NOMO-1 treated with dmso at 0.1 percent for 144 hours (cell line): ENCODE data around the gene LILRB4.
A peak's percentile ranks its signal among the peaks of the same experiment; 100 is the strongest.
"Not testable (repeated sequence)": the region's sequence is repeated elsewhere in the genome, so short reads cannot be mapped to it uniquely, and the experiment has no call there.

Experiments
- DNase-seq: peaks from one replicate; lab custom pipeline; 2025; ENCODE audit not compliant: unreplicated experiment; lab: John Stamatoyannopoulos, UW

Gene LILRB4

DNA sequence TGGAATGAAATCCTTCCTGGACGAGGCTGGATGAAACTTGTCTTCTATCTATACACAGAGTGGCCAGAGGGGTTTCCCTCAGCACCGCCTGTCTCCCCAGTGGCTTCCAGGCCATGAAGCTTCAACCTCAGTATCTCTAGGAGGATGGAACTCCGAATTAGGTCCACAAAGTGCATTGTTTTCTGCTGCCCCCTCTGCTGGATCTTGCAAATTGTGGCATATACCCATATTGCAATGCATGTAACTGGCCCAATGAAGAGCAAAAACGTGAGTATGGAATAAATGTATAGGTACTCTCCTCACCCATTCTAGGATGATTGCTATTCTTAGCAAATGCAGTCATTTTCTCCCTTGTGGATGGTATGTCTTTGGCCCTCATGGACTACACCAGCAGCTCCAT is 14.7 kb upstream of the LILRB4 start:
- DNase-seq, result no peak

DNA sequence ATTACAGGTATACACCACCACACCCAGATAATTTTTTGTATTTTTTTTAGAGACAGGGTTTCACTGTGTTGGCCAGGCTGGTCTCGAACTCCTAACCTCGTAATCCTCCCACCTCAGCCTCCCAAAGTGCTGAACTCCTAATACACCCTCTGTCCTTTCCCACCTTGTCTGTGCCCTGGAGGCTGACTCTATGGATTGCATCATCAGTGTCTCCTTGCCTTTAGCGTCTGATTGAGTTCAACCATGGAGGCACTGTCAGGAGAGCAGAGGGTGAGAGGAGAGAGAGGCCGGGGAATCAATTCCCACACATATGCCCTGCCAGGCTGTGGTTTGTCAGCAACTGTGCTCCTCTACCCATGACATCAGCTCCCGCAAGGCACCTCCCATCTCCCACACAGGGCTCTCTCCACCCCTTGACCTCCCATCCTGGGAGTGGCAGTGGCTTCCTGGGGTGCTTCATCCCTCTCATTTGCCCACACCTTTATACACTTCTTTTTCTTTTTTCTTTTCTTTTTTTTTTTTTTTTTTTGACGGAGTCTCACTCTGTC is 12.6 kb upstream of the LILRB4 start:
- no peak for DNase-seq

DNA sequence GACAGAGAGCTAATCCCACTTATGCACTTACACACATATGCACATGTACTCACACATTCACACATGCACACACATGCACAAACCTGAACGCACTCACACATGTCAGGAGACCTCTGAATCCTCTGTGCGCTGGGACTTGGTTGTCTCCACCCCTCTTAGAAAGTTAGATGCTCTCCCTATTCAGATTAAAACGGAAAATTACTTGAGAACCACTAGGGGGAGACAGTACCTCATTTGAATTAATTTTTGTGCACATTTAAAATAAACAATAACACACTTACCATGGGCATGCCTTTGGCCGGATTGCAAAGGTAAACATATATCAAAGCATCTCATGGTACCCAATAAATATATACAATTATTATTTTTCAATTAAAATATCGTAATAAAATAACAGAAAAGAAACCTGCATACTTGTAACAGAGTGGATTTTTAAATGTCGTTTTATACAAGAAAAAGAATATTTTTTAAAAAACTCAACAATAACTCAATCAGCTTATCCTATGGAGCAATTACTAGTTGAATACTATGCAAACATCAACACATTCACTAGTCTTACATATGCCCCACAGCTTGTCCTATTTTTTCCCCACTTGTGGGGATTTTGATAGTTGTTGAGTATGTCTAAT is 9.5 kb upstream of the LILRB4 start:
- DNase-seq, result peak; percentile 45

DNA sequence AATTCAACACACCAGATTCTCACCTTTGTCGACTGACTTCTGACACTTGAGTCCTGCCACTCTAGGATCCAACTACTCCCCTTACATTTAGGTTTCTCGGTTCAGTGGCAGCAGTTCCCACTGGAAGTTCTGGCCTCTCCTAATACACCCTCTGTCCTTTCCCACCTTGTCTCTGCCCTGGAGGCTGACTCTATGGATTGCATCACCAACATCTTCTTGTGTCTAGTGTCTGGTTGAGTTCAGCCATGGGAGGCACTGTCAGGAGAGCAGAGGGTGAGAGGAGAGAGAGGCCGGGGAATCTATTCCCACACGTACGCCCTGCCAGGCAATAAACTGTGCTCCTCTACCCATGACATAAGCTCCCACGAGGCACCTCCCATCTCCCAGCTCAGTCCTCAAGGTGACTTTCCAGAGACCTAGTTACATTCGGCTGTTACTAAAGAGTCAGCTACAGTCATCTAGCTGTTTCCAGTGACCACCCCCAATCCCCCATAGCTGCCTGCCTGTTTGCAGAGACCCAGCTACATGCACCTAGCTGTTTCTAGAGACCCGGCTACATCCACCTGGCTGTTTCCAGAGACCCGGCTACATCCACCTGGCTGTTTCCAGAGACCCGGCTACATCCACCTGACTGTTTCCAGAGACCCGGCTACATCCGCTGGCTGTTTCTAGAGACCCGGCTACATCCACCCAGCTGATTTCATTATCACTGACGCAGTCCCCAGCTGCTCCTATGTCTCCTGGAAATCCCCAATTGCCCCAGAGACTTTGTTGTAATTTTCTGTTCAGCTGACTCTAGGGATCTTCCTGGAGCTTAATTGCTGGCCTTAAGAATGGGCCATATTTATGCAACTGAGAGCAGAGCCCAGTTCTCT is 8.1 kb upstream of the LILRB4 start:
- DNase-seq, result no peak

DNA sequence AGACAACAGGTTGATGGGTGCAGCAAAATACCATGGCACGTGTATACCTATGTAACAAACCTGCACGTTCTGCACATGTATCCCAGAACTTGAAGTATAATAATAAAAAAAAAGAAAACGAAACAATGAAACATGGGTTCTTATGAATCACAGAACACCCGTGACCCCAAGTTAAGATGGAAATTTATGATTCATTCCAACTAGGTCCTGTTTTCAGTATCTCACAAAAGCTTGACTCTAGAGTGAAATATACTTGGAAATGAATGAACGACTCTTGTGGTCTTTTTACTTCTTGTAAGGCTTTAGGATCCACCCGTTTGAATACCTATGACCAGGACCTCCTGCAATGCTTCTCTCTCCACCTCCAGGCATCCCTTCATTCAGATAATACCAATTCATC is 3.5 kb upstream of the LILRB4 start:
- DNase-seq, result no peak

DNA sequence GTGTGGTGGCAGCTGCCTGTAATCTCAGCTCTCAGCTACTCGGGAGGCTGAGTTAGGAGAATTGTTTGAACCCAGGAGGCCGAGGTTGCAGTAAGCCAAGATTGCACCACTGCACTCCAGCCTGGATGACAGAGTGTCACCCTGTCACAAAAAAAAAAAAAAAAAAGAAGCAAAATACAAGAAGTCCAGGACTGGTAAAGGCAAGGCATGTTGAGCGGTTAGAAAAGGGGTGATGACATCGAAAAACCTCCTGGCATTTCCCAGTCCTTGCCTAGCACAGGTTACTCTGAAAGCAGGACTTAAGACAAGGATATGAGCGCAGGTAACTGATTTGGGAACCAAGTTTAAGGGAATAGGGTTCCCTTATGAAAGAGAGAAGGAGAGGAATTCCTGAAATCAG is 2.5 kb upstream of the LILRB4 start:
- DNase-seq, result no peak

DNA sequence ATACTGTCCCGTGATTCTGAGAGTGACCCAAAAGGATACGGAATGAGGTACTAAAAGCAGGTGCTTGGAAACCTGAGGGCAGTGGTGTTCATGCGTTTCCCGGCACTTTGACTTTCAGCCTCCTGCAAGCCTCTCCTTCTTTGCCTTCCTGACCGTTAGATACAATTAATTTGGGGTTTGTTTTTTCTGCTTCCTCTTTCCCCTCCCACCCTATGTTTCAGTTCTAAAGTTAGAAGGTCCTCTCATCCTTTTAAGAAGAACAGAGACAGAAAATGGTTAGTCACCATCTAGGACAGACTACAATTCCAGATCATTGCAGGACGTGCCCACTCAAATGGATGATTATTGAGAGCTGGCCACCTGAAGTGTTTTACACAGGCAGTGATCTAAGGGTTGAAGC is 1.8 kb upstream of the LILRB4 start:
- DNase-seq, result peak; percentile 56

DNA sequence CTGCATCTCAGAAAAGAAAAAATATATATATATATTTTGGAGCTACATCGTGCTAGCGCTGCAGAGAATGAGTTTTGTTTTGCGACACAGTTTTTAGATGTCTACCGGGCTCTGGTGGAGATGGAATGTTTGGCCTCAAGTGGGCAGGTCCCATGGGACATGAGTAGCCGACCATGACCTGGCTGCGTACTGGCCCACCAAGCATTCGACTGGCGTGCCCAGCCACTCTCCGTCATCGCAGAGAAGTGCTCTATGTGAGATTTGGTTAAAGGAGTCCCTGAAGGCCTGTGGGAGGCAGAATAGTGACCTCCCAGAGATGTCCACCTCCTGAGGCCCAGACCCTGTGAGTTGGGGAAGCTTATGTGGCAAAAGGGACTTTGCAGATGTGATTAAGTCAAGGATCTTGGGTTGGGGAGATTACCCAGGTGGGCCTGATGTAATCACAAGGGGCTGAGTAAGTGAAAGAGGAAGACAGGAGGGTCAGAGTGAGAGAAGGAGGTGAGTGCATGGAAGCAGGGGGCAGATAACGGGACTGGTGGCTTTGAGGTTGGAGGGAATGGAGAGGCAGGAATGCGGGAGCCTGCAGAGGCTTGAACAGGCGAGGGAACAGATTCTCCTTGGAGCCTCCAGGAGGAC is 821 bp upstream of the LILRB4 start:
- DNase-seq, result no peak

DNA sequence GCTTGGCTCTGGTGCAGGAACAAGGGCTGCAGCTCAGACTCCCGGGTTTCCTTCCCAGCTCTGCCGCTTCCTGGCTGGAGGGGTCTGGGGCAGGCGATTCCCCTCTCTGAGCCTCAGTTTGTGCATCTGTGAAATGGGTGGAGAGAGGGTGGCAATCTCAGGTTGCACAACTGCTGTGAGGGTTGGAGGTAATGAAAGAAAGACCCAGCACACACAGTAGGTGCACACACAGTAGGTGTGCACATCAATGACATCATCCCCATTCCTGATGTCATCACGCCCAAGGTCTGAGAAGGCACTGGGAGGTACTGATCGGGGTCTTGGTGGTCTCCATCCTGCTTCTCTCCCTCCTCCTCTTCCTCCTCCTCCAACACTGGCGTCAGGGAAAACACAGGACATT is 2.7 kb downstream of the LILRB4 start:
- no peak for DNase-seq

DNA sequence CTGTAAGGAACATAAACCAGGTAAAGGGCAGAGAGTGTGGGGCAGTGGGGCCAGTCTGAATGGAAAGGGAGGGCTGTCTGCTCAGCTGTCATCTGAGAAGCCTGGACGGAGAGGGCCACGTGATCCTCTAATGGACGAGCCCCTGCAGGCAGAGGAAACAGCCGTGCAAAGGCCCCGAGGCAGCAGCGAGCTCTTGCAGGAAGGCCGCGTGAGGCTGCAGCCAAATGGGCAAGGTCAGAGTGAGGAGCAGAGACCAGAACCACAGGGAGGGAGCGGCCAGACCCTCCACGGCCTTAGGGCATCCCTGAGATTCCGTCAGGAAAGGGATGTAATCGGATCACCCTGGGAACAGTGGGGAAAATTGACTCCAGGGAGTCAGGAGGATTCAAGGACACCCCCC is 4.4 kb downstream of the LILRB4 start:
- no peak for DNase-seq

DNA sequence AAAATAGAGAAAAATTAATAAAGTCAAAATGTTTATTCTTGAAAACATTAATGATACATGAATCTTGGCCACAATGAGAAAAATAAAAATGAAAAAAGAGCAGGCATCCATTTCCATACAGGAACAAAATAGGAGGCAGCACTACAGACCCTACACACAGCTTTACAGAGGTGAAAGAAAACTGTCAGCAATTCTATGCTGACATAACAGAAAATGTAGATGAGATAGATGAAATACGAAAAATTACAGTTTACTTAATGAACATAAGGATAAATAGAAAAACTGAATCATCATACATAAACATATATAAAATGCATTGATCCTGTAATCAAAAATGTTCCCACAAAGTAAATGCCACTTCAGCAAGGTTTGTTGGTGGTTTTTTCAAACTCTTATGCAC is 5.6 kb downstream of the LILRB4 start:
- DNase-seq, result no peak

DNA sequence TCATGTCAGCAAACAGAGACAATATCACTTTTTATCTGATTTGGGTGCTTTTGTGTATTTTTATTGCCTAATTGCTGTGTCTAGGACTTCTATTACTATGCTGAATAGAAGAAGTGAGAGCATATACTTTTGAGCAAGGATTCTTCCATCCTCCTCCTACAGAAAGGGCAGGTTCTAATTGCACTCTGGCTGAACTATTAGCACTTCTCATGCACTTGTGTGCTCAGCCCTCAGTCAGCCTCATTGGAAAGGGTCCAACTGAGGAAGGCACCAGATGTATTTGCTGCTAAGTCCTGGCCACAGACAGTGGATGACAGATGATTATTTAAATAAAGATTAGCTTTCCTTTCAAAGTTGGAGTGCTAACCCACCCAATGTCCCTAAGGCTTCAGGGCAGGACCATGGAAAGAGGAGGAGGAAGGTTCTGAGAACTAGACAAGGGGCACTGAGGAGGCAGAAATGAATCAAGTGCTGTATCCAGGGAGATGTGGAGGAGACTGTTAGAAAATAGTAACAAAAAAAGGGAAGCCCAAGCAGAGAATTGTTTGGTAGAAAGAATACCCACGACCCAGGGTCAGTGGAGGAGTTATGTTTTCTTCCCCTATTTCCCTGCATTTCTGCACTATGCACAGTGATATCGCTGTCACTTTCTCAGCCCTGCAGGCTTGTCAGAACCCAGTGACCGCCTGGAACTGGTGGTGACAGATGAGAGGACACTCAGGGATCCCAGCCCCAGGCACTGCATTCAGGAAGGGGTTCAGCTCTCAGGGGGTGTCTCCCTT is 8.0 kb downstream of the LILRB4 start:
- no peak for DNase-seq

DNA sequence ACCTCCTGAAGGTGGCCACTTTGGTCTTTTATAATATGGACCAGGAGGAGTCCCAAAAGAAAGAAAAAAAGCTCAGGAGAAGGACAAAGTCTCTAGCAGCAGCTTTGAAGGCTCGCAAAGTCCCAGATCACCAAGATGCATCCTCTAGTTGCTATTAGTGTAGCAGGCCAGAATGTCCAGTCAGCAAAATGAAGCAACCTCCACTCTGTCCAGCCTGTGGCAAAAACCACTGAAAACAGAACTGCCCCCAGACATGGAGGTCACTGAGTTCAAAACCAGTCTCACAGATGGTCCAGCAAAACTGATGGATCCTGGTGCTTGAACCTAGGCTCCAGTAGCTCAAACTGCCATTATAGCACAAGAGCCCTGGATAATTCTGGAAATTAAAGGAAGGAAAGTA is 10.4 kb downstream of the LILRB4 start:
- DNase-seq, result no peak

DNA sequence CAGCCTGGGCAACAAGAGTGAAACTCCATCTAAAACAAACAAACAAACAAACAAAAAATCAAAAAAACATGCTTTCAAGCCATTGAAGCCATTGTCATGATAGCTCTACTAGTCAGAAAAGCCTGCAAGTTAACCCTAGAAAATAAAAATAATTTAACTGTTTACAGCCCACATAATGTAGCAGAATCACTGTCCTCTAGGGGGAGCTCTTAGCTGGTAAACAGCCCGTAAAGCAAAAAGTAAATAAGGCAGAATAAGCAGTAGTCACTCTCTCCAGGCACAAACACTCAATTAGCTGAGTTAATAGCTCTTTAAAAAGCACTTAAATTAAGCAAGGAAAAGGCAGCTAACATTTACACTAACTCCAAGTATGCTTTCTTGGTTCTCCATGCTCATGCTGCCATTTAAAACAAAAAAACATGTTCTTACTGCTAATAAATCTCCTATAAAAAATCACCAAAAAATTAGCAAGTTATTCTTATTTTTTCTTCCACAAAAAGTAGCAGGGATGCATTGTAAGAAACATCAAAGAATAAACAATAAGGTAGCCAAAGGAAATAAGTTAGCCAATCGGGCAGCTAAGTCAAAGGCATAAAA is 11.3 kb downstream of the LILRB4 start:
- DNase-seq, result peak; percentile 54

DNA sequence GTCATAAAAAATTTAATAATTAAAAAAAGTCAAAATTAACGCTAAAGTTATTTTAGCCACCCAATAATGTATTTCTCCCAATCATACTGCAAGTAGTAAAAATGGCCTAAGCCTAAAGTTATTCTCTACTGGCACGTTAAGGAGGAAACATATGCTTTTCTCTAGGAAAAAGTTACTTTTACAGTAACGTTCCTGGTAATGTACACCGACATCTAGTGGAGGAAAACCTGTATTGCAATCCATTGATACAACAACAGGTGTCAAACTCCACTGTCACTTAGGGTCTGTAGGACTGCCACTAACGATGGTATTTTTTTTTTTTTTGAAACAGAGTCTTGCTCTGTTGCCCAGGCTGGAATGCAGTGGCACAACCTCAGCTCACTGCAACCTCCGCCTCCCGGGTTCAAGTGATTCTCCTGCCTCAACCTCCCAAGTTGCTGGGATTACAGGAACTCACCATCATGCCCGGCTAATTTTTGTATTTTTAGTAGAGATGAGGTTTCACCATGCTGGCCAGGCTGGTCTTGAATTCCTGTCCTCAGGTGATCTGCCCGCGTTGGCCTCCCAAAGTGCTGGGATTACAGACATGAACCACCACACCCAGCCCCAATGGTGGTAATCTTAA is 13.5 kb downstream of the LILRB4 start:
- not testable (repeated sequence) for DNase-seq

DNA sequence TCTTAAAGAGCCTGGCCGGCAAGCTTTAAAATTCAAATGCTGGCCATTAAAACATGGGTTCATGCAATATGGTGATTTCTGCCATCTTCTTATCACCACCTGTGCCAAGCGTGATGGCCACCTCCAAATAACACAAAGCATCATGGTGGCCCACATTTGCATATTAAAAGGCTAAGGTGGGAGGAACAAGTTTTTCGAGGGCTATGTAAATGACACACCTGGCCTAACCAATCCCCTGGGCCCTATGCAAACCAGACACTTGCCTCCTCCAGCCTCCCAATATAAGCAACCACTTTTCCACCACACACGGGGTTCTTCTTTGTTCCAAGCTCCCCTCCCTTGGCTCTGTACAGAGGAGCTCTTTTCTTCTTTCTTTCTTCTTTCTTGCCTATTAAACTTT is 14.4 kb downstream of the LILRB4 start:
- no peak for DNase-seq

DNA sequence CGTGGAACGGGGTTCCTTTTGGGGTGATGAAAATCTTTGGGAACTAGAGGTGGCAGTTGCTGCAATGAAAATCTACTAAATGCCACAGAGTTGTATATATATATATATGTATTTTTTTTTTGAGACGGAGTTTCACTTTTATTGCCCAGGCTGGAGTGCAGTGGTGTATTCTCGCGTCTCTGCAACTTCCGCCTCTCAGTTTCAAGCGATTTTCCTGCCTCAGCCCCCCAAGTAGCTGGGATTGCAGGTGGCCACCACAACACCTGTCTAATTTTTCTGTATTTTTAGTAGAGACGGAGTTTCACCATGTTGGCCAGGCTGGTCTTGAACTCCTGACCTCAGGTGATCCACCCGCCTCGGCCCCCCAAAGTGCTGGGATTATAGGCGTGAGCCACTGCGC is 18.8 kb downstream of the LILRB4 start:
- DNase-seq, result not testable (repeated sequence)

DNA sequence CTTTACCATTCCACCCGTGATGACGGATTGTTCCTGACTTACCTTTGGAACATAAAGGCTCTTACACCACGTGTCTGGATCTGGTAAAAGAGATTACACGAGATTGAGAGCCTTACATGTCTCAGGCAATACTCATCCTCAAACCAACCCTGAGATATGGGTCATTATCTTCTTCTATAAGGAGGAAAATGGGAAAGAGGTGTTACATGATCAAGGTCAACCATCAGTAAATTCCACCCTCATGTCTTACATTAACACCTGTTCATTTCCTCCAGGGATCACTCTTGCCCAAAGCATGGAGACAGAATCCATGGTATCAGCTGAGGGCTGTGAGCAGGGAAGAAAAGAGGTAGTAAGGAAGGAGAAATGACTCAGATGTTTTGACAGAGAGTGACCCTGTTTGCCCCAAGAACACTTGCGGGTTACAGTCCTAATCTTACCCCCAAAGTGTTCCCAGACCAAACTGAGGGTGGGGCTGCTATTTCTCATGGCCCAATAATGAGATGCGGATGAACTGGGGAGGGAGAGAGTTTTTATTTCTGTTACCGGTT is 19.6 kb downstream of the LILRB4 start:
- DNase-seq, result no peak

DNA sequence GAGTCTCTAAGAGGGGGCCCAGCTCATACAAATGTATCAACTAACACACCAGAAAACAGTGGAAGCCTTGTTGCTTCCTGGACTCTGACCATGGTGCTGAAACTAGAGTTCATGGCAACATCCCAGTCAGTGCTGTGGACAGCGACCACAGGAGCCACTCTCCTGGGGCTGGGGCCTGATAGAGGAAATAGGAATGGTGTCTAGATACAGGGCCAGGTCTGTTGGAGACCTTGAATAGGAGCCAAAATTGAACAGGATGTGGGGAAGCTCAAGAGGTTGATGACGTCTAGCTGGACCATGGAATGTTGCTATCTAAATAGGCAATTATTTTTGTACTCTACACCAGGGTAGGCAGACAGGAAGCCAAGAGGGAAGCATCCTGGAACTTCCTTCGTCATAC is 21.7 kb downstream of the LILRB4 start:
- DNase-seq, result peak; percentile 21
